Lower lobe of right lung (tissue), 2 donors: Measurements from ENCODE around the gene TSSK2. TPM values are rescaled to one million over a fixed set of nuclear protein-coding genes. Genes with fewer than 3 reads are reported as not detected.

Experiments used
- ATAC-seq, 2 donors: fragments of 200-7000 bp; cut with Tn5 transposase; one replicate each; pipeline ENCODE4 v1.9.1; 2020 to 2022; ENCODE audit warnings: mild to moderate bottlenecking in 2 of 2, moderate library complexity in 2 of 2
- DNase-seq: peaks from one replicate; pipeline ENCODE4 v3.0.0-alpha.2; 2020
- H3K27ac ChIP-seq: fragments of 200-600 bp; one replicate; pipeline ENCODE4 v1.8.0; 2022
- H3K27me3 ChIP-seq: fragments of 200-600 bp; one replicate; pipeline ENCODE4 v1.8.0; 2022; ENCODE audit warnings: low read depth
- H3K36me3 ChIP-seq: fragments of 200-600 bp; one replicate; pipeline ENCODE4 v1.8.0; 2022; ENCODE audit warnings: mild to moderate bottlenecking
- H3K4me1 ChIP-seq: fragments of 200-600 bp; one replicate; pipeline ENCODE4 v1.8.0; 2022
- H3K4me3 ChIP-seq: fragments of 200-600 bp; one replicate; pipeline ENCODE4 v1.8.0; 2022; ENCODE audit warnings: mild to moderate bottlenecking
- H3K9me3 ChIP-seq: fragments of 200-600 bp; one replicate; pipeline ENCODE4 v1.8.0; 2022
- CTCF ChIP-seq: fragments of 200-600 bp; IDR thresholded peaks from one replicate; pipeline ENCODE4 v1.8.0; 2022; ENCODE audit warnings: antibody characterized with exemption, mild to moderate bottlenecking
- intact Hi-C: fragments of 100-400 bp; cut with DNase I; formaldehyde crosslinking; loops from one replicate; pipeline ENCODE4 v1.11.0; 2022
- total RNA-seq: library from RNA; stranded (reverse); fragmentation: NEBNext Ultra II Directional; extraction: Animal tissue kit (Norgen Biotek cat#: 25700); gene quantifications from one replicate; pipeline ENCODE4 v1.2.1, GENCODE V29; 2021
- donor health status: DM: no; HTN: yes; CAD: no; lungs with severe emphysema.

Gene TSSK2
- total RNA-seq, 1 donor from 2014 or later = not detected

GRCh38 chr22:19169947-19170318 is 38.8 kb downstream of the TSSK2 start:
- H3K27me3 ChIP-seq = peaks cover 46% of the 10 kb centered on the region
- H3K4me3 ChIP-seq = peak overlapping the region; percentile 37
- peaks cover 52% of the 10 kb centered on the region for H3K4me1 ChIP-seq
- intact Hi-C loops = no loop called here
- DNase-seq (no peak), ATAC-seq (no peak)
- H3K36me3 ChIP-seq = no peaks in the 10 kb centered on the region
- no peaks in the 10 kb centered on the region for H3K9me3 ChIP-seq
- no peak for TF ChIP-seq CTCF
- no peak overlapping the region for H3K27ac ChIP-seq

- intact Hi-C loops = no loop called here
- peak overlapping the region; percentile 96 for H3K4me3 ChIP-seq
- no peak for TF ChIP-seq CTCF
- H3K4me1 ChIP-seq = peaks cover 62% of the 10 kb centered on the region
- peaks cover 13% of the 10 kb centered on the region for H3K36me3 ChIP-seq
- no peaks in the 10 kb centered on the region for H3K9me3 ChIP-seq
- peaks cover 27% of the 10 kb centered on the region for H3K27me3 ChIP-seq
- DNase-seq (no peak), ATAC-seq (no peak)
- peak overlapping the region; percentile 93 for H3K27ac ChIP-seq
Measured at GRCh38 chr22:19172213-19173046, 41.3 kb downstream of the TSSK2 start.

GRCh38 chr22:19173047-19174035 is 42.2 kb downstream of the TSSK2 start:
- TF ChIP-seq CTCF = no peak
- intact Hi-C loops = no loop called here
- no peak overlapping the region for H3K27ac ChIP-seq
- peaks cover 13% of the 10 kb centered on the region for H3K36me3 ChIP-seq
- DNase-seq (no peak), ATAC-seq (no peak)
- H3K9me3 ChIP-seq = no peaks in the 10 kb centered on the region
- H3K27me3 ChIP-seq = peaks cover 19% of the 10 kb centered on the region
- no peak overlapping the region for H3K4me3 ChIP-seq
- peaks cover 66% of the 10 kb centered on the region for H3K4me1 ChIP-seq

- no peak for ATAC-seq
- intact Hi-C loops = no loop called here
- no peak for DNase-seq
- H3K4me1 ChIP-seq = peaks cover 61% of the 10 kb centered on the region
- H3K27me3 ChIP-seq = peaks cover 9% of the 10 kb centered on the region
- peaks cover 13% of the 10 kb centered on the region for H3K36me3 ChIP-seq
- no peaks in the 10 kb centered on the region for H3K9me3 ChIP-seq
- H3K4me3 ChIP-seq = no peak overlapping the region
- no peak for TF ChIP-seq CTCF
- no peak overlapping the region for H3K27ac ChIP-seq
Measured at GRCh38 chr22:19174106-19175025, 43.3 kb downstream of the TSSK2 start.
